HL-60 (cell line): ENCODE measurements around the gene KIF26B.
"Not testable (repeated sequence)": the region's sequence is repeated elsewhere in the genome, so short reads cannot be mapped to it uniquely, and the experiment has no call there.

ENCODE experiments used
- DNase-seq, 2 experiments: peaks; one replicate each; pipeline ENCODE4 v3.0.0-alpha.2; 2010 to 2020; ENCODE audit warnings: low read depth in 1 of 2, low spot score in 1 of 2
- H3K27ac ChIP-seq: fragments of 250-450 bp; sonication (Bioruptor Pico); replicated peaks from 2 replicates; pipeline ENCODE4 v1.5.1; 2020; ENCODE audit warnings: mild to moderate bottlenecking, moderate library complexity
- H3K27me3 ChIP-seq: fragments of 250-450 bp; sonication (Bioruptor Pico); 2 replicates; pipeline ENCODE4 v1.5.1; 2021; ENCODE audit warnings: mild to moderate bottlenecking, moderate library complexity; ENCODE audit not compliant: insufficient read depth, poor library complexity, severe bottlenecking
- H3K4me3 ChIP-seq: replicated peaks from 2 replicates; pipeline ENCODE4 v1.5.1; 2011; ENCODE audit warnings: mild to moderate bottlenecking, control low read depth, low read length; ENCODE audit not compliant: insufficient read depth
- GABPA ChIP-seq: IDR thresholded peaks from 2 replicates; pipeline ENCODE4 v1.6.1; 2012; ENCODE audit warnings: low read depth
- POLR2AphosphoS5 ChIP-seq: IDR thresholded peaks from 2 replicates; pipeline ENCODE4 v1.6.1; 2012; ENCODE audit warnings: low read depth
- SPI1 ChIP-seq: IDR thresholded peaks from 2 replicates; pipeline ENCODE4 v1.6.1; 2012; ENCODE audit warnings: low read depth, mild to moderate bottlenecking, borderline replicate concordance
- TF ChIP-seq, protein P1 (sequence below): IDR thresholded peaks from one replicate; pipeline ENCODE4 v1.5.1; 2011; ENCODE audit warnings: low read length, control low read depth, inconsistent platforms; ENCODE audit not compliant: insufficient read depth
- TF ChIP-seq, protein P2 (sequence below): IDR thresholded peaks from 2 replicates; pipeline ENCODE4 v1.6.1; 2012; ENCODE audit warnings: low read depth; ENCODE audit not compliant: insufficient replicate concordance

Gene KIF26B

DNA sequence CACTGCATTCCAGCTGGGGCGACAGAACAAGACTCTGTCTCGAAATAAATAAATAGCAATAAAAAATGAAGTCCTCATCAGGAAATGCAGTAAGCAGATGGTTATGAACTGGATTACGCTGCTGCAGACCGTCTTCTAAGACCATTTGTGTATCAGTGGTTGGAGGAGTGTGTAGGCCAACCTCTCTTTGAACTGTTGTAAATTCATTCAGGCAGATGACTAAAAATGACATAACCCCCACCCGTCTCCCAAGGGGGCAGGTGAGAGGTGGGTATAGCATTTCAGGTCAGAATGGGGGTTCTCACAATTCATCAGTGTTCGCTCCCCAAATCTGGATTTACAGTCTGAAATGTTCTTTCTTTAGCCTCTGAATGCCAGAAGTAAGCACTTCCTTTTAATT lies 177.3 kb downstream of the KIF26B start:
- no peak for DNase-seq
- Histone ChIP-seq H3K4me3 (no peak overlapping the region), H3K27me3 (no peaks in the 10 kb centered on the region), H3K27ac (no peak overlapping the region)
- TF ChIP-seq SPI1 (no peak), GABPA (no peak), POLR2AphosphoS5 (no peak)
- TF ChIP-seq, protein P1, sequence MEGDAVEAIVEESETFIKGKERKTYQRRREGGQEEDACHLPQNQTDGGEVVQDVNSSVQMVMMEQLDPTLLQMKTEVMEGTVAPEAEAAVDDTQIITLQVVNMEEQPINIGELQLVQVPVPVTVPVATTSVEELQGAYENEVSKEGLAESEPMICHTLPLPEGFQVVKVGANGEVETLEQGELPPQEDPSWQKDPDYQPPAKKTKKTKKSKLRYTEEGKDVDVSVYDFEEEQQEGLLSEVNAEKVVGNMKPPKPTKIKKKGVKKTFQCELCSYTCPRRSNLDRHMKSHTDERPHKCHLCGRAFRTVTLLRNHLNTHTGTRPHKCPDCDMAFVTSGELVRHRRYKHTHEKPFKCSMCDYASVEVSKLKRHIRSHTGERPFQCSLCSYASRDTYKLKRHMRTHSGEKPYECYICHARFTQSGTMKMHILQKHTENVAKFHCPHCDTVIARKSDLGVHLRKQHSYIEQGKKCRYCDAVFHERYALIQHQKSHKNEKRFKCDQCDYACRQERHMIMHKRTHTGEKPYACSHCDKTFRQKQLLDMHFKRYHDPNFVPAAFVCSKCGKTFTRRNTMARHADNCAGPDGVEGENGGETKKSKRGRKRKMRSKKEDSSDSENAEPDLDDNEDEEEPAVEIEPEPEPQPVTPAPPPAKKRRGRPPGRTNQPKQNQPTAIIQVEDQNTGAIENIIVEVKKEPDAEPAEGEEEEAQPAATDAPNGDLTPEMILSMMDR = no peak

DNA sequence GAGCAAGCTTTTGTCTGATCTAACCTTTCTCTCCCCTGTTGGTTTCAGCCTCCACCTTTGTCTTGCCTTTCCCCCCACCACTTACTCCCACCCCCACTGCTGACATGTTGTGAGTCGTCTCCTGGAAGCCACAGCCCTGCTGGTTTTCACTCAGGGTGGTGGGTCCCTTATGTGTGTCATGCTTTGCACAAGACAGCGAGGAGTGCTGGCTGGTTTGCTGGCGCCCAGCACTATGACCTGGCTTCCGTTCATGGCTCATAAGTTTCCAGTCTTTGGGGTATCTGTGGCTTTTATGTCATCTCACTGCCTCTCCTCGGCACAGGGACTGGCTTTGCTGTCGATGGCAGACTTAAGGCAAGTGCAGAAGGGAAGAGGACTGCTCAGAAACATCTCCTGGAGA lies 177.7 kb downstream of the KIF26B start:
- TF ChIP-seq POLR2AphosphoS5 (no peak), SPI1 (no peak), GABPA (no peak)
- TF ChIP-seq, protein P2, sequence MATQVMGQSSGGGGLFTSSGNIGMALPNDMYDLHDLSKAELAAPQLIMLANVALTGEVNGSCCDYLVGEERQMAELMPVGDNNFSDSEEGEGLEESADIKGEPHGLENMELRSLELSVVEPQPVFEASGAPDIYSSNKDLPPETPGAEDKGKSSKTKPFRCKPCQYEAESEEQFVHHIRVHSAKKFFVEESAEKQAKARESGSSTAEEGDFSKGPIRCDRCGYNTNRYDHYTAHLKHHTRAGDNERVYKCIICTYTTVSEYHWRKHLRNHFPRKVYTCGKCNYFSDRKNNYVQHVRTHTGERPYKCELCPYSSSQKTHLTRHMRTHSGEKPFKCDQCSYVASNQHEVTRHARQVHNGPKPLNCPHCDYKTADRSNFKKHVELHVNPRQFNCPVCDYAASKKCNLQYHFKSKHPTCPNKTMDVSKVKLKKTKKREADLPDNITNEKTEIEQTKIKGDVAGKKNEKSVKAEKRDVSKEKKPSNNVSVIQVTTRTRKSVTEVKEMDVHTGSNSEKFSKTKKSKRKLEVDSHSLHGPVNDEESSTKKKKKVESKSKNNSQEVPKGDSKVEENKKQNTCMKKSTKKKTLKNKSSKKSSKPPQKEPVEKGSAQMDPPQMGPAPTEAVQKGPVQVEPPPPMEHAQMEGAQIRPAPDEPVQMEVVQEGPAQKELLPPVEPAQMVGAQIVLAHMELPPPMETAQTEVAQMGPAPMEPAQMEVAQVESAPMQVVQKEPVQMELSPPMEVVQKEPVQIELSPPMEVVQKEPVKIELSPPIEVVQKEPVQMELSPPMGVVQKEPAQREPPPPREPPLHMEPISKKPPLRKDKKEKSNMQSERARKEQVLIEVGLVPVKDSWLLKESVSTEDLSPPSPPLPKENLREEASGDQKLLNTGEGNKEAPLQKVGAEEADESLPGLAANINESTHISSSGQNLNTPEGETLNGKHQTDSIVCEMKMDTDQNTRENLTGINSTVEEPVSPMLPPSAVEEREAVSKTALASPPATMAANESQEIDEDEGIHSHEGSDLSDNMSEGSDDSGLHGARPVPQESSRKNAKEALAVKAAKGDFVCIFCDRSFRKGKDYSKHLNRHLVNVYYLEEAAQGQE = no peak
- TF ChIP-seq, protein P1 = no peak
- H3K27me3 ChIP-seq = no peaks in the 10 kb centered on the region
- no peak overlapping the region for H3K4me3 ChIP-seq
- no peak for DNase-seq
- no peak overlapping the region for H3K27ac ChIP-seq

DNA sequence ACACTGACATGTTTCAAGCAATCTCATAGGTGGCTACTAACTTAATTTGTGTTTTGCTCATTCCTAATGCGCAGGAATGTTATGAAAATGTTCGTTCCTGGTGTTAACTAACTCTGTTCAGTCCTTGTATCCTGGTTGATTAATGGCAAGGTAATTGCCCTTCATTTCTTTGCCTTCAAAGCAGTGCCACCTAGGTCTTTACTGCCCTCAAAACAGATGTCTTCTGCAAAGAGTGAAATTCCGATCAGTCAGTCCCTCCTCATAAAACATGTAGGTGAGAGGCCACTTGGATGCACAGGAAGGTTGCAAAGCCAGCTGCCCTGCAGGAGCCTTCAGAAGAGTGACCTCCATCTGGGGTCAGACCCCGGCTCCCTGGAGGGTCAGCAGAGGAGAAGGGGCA lies 179.4 kb downstream of the KIF26B start:
- no peak for DNase-seq
- no peak for TF ChIP-seq GABPA
- TF ChIP-seq, protein P1 = no peak
- Histone ChIP-seq H3K4me3 (no peak overlapping the region), H3K27ac (no peak overlapping the region), H3K27me3 (no peaks in the 10 kb centered on the region)

DNA sequence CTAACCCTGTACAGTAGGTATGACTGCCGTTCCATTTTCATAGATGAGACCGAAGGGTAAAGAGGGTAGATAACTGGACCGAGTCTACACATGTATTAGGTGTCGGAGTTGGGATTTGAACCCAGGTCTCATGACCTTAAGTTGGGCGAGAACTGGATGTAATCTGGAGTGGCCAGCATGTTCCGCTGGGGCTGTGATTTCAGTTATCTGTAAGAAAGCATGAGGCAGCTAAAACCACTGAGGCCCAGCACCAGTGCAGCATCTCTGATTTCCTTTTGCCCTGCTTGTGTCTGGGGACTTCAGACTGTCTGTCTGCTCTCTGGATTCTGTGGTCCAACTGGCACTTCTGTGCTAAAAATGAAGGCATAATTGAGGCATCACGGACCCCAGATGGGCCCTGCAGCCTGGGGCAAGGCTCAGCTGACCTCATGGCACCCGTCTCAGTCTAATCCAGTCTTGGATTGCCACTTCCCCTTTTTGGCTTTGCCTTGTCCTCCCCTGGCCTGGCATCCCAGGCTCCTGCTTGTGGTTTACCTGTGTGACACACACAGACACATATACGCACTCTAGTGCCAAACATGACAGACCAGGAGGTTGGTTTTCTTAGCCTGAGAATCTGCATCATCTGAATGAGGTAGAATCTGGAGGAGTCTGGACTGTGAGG lies 180.2 kb downstream of the KIF26B start:
- Histone ChIP-seq H3K27ac (no peak overlapping the region), H3K4me3 (no peak overlapping the region), H3K27me3 (no peaks in the 10 kb centered on the region)
- DNase-seq = no peak
- TF ChIP-seq, protein P2 = no peak
- TF ChIP-seq, protein P1 = no peak
- 0 out of 2 replicates have a peak, but pooled peaks have one; percentile 44 for TF ChIP-seq SPI1

DNA sequence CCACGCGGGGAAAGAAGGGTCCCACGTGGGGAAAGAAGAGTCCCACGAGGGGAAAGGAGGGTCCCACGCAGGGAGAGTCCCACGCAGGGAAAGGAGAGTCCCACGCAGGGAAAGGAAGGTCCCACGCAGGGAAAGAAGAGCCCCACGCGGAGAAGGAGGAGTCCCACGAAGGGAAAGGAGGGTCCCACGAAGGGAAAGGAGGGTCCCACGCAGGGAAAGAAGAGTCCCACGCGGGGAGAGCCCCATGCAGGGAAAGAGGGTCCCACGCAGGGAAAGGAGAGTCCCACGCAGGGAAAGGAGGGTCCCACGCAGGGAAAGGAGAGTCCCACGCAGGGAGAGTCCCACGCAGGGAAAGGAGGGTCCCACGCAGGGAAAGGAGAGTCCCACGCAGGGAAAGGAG lies 180.9 kb downstream of the KIF26B start:
- H3K27me3 ChIP-seq, H3K27ac ChIP-seq, H3K4me3 ChIP-seq, DNase-seq: not testable (repeated sequence)
